HG03442 (cell line): Measurements from ENCODE around the gene WASF2.
"Not testable (repeated sequence)": the region's sequence is repeated elsewhere in the genome, so short reads cannot be mapped to it uniquely, and the experiment has no call there.

Experiments
- ATAC-seq: cut with Tn5 transposase; IDR thresholded peaks from one replicate; pipeline ENCODE4 v1.9.1; 2021; ENCODE audit warnings: mild to moderate bottlenecking, moderate library complexity; ENCODE audit not compliant: unreplicated experiment

The WASF2 gene

DNA sequence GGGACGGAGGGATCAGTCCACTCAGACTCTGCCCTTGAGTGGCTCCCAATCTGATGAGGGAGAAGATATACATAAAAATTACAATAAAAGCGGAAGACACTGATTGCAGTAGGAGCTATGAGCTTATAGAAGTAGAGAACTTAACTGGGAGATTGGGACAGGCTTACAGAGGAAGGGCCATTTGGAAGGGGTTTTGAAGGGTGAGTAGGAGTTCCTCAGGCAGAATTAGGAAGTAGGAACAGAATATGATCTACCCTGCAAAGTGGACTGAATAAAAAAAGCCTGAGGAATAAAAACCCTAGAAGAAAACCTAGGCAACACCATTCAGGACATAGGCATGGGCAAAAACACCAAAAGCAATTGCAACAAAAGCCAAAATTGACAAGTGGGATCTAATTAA is 9.2 kb upstream of the WASF2 start:
- ATAC-seq, result no peak

DNA sequence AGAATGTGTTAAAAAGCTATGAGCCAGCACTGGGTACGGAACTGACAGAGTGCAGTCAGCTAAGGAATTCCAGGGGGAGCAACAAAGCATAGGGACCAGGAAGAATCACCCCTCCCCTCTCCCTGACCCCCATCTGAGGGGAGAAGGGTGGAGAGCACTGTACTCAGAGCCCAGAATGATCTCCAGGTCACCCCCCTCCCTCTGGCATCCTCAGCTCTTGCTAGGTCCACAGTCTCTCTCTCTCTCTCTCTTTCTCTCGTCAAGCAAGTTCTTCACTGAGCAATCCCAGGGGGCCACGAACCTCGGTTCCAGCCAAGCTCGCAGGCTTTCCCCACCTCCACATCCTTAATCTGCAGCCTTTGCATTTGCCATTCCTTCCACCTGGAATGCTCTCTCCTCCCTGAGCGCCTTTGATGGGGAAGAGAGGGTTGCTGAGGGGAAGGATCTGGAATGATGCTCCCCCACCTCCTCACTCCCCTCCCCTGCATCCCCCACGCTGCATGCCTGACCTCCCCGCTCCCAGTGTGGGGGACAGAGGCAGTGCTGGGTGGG is 6.7 kb upstream of the WASF2 start:
- ATAC-seq, result no peak

GRCh38 chr1:27492796-27493195 is 2.8 kb upstream of the WASF2 start:
- no peak for ATAC-seq

- ATAC-seq, result no peak
These were observed 2.1 kb upstream of the WASF2 start for GRCh38 chr1:27491748-27492700.

GRCh38 chr1:27489501-27489972 is 430 bp downstream of the WASF2 start:
- ATAC-seq, result peak; percentile 11

GRCh38 chr1:27487966-27488884 is 1.7 kb downstream of the WASF2 start:
- ATAC-seq, result no peak

GRCh38 chr1:27485363-27485762 is 4.6 kb downstream of the WASF2 start:
- no peak for ATAC-seq

GRCh38 chr1:27483659-27484058 is 6.3 kb downstream of the WASF2 start:
- no peak for ATAC-seq

GRCh38 chr1:27481994-27482620 is 7.9 kb downstream of the WASF2 start:
- no peak for ATAC-seq

DNA sequence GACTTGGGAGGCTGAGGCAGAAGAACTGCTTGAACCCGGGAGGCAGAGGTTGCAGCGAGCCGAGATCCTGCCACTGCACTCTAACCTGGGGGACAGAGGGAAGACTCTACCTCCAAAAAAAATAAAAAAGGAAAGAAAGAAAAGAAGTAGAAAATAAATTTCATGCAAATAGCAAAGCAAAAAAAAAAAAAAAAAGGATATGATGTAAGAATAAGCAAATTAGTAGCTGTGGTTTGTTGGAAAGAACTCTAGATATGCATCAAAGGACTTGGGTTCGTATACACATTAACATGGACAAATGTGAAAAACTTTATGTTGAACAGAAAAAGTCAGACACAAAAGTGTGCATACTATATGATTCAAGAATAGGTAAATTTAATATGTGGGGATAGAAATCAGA is 11.9 kb downstream of the WASF2 start:
- ATAC-seq, result no peak

GRCh38 chr1:27476237-27476636 is 13.7 kb downstream of the WASF2 start:
- no peak for ATAC-seq

GRCh38 chr1:27475720-27476119 is 14.2 kb downstream of the WASF2 start:
- no peak for ATAC-seq

DNA sequence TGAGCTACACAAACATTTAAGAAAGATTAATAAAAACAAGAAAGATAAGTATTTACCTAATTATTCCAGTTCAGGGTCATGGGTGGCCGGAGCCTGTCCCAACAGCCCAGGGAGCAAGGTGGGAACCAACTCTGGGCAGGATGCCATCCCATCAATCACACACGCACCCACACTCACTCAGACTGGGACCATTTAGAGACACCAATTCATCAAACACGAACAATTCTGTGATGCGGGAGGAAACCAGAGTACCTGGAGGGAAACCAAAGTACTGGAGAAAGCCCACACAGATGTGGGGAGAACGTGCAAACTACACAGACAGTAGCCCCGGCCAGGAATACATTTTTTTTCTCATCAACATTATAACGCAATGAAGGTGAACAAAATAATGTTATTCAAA is 16.2 kb downstream of the WASF2 start:
- no peak for ATAC-seq

DNA sequence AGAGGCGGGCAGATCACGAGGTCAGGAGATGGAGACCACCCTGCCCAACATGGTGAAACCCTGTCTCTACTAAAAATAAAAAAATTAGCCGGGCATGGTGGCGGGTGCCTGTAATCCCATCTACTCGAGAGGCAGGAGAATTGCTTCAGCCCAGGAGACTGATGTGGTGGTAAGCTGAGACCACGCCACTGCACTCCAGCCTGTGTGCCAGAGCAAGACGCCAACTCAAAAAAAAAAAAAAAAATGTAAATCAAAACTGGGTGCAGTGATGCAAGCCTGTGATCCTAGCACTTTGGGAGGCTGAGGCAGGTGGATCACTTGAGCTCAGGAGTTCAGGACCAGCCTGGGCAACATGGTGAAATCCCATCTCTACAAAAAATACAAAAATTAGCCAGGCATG is 17.9 kb downstream of the WASF2 start:
- not testable (repeated sequence) for ATAC-seq

DNA sequence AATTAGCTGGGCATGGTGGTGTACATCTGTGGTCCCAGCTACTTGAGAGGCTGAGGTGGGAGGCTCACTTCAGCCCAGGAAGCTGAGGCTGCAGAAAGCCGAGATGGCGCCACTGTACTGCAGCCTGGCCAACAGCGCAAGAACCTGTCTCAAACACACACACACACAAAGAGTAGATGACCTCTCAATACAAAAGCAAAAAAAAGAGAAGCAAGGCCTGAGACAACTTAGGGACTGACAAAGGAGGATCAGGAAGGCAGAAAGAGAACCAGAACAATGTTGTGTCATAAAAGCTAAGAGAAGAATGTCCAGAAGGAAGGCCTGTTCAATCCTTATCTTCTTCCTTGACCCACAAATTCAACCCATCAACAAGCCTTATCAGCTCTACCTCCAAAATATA is 18.5 kb downstream of the WASF2 start:
- ATAC-seq, result no peak

- ATAC-seq, result no peak
These were observed 20.6 kb downstream of the WASF2 start for GRCh38 chr1:27469334-27469733.

DNA sequence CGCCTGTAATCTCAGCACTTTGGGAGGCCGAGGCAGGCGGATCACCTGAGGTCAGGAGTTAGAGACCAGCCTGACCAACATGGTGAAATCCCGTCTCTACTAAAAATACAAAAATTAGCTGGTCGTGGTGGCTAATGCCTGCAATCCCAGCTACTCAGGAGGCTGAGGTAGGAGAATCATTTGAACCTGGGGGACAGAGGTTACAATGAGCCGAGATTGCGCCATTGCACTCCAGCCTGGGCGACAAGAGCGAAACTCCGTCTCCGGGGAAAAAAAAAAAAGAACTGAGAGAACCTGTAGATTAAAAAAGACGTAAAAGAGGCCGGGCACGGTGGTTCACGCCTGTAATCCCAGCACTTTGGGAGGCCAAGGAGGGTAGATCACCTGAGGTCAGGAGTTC is 21.6 kb downstream of the WASF2 start:
- not testable (repeated sequence) for ATAC-seq

DNA sequence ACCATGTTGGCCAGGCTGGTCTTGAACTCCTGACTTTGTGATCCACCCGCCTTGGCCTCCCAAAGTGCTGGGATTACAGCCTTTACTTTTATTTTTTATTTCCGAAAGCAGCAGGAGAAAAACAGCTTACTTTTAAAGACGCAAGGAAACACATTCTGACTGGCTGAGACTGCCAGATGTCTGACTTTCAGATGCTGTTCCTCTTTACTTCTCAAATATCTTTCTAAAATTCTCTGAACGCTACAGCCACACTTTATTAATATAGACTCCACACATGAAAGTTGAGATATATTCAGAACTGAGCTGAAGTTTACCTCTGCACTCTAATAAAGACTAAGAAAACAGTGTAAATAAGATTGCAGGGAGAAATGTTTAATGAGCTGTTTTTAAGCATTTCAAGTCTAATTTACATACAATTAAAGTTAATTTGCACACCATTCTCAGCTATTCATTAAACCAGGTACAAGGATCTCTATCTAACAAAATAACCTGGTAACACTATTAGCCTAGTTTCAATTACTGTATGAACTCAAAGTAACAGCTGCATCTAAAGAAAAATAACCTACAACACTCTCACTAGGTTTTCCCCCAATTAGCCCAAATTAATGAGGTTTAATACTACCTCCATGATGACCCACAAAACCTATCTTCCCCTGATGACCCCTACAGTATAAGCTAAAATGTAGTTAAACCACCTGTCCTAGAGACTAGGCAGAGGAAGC is 24.9 kb downstream of the WASF2 start:
- no peak for ATAC-seq

DNA sequence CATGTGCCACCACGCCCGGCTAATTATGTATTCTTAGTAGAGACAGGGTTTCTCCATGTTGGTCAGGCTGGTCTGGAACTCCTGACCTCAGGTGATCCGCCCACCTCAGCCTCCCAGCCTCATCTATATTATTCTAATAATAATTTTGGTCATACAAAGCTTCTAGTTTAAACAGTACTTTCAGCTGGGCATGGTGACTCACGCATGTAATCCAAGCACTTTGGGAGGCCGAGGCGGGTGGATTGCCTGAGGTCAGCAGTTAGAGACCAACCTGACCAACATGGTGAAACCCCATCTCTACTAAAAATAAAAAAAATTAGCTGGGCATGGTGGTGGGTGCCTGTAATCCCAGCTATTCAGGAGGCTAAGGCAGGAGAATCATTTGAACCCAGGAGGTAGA is 26.1 kb downstream of the WASF2 start:
- not testable (repeated sequence) for ATAC-seq

- not testable (repeated sequence) for ATAC-seq
These were observed 31.4 kb downstream of the WASF2 start for GRCh38 chr1:27458521-27458920.
